ENCODE results near the gene C21orf91.

The C21orf91 gene

DNA sequence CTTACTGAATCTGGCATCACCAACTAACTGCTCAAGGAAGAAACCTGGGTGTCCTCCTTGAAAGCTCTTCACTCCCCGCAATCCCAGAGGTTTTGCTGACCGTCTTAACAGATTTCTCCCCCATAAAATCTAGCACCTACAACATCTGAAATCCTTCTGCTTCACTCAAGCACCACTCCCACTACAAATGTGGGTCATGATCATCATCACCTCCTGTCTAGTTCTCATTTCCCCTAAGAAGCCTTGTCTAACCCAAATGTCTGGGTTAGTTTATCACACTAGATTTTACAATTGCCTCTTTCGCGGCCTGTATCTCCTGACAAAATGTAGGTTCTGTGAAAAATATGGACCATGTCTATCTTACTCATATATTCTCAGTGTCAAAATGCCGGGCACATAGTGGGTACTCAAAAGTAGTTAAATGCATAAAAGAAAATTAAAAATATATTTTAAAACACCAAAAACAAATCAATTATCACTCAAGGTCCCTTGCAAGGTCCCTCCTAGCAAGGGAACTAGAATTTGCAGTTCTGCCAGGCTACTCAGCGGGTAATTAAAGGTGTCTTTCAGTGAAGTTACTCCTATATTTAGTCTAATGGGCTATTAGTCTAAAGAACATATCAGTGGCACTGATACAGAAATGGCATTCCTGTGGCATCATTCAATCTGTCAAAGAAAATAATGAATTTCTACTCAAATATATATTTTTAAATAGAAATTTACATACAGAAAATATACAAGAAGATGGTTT lies 19.6 kb downstream of the C21orf91 start:
- DNase-seq: no peak
- in situ Hi-C loops (cut with MboI; ENCODE audit: low pct_unique_long_range_greater_than_20kb, low sequenced_read_pairs): no loop called here

DNA sequence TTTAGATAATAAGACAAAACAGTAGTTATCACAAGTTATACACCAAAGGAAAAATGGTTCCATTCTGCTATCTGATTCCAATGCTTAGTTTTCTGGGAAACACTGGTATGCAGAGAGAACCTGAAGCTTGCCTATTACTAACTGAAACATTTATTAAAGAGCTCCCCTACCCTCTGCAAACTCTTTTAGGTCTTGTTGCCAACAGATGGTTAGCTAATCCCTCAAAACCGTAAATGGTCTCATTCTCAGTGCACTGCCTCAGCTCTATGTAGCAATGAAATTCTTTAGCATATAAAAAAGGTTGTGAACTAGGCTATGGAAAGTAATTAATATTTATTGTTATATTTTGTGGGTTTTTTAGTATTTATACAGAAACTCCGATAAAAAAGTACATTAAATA lies 20.4 kb downstream of the C21orf91 start:
- DNase-seq: no peak
- in situ Hi-C loops (cut with MboI; ENCODE audit: low pct_unique_long_range_greater_than_20kb, low sequenced_read_pairs): no loop called here

DNA sequence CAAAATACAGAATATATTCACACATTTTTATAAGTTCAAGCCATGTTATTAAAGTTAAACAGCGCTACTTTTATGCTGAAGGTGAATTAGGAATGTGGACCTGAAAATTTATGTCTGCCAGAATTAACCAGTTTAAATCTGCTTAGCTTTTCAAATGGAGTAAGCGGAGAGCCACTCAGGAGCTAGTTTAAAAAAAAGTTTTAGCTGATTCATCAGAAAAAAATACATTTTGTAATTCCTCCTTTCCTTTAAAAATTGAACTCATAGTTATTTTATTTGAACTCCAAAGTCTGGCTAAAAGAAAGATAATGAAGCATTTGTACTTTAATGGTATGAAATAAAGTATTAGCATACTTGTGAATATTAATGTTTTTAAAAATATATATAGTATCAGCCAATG lies 21.2 kb downstream of the C21orf91 start:
- in situ Hi-C loops (cut with MboI; ENCODE audit: low pct_unique_long_range_greater_than_20kb, low sequenced_read_pairs): no loop called here

DNA sequence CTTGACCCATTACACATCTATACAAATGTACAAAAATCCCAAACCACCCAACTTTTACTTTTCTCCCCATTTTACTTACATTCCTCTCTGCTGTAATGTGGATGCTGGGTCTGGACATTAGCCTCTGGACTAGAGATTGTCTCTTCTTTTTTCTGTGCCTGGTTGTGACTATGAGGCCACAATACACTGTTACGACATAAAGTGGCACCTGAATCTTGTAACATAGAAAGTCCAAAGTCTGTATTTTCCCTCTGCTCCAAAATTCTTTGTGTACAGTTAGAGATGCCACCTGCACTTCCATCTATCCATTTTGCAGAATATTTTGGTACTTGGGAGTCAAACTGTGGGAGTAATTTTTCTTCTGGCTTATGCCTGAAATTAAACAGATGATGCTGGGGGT lies 22.7 kb downstream of the C21orf91 start:
- in situ Hi-C loops (cut with MboI; ENCODE audit: low pct_unique_long_range_greater_than_20kb, low sequenced_read_pairs): no loop called here
- no peak for DNase-seq

More for the DNA sequence above, 21.2 kb downstream of the C21orf91 start:
- DNase-seq: no peak

DNA sequence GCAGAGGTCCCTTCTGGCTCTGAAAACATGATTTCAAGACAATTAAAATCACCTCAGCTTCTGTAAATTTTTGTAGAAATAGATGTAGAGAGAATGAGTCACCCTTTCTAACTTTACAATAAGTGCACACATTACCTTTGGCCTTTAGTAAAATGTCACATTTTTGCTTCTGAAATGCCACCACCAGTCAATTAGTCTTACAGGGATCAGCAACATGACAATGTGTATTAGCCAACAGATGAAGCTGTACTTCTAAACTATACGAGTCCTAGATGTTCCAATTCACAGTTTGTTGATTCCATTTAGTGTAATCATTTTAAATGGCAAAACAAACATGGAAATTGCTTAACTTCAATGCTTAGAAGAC lies 23.1 kb downstream of the C21orf91 start:
- no peak for DNase-seq
- in situ Hi-C loops (cut with MboI; ENCODE audit: low pct_unique_long_range_greater_than_20kb, low sequenced_read_pairs): no loop called here

DNA sequence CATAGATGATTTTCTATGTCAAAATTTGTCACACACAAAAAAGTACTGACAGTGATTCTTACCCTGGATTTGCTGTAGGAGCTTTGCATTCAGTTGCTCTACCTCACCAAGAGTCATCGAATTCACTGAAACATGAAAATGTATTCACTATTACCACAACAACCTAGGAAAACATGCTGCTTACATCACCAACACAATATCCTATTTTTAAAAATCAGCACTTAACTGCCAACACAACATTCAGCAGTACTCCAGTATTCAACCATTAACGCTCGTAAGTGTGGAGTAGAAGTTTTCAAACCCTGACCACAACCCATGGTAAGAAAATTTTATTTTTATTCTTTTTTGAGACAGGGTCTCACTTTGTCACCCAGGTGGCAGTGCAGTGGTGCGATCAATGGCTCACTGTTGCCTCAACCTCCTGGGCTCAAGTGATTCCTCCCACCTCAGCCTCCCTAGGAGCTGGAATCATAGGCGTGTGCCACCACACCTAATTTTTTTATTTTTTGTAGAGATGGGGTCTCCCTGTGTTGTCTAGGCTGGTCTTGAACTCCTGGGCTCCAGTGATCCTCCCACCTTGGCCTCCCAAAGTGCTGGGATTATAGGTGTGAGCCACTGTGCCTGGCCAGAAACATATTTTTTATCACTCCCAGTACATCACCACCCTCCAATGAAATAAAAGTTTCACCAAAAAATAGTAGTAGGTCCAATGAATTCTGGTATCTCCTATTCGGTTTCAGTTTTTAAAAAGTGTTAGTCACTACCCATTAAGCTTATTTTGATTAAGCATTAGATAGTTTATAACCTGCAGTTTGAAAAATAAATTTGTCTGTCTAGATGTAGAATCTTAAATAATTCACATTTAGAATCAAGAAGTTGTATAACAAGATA lies 23.8 kb downstream of the C21orf91 start:
- in situ Hi-C loops (cut with MboI; ENCODE audit: low pct_unique_long_range_greater_than_20kb, low sequenced_read_pairs): no loop called here
- DNase-seq: no peak

DNA sequence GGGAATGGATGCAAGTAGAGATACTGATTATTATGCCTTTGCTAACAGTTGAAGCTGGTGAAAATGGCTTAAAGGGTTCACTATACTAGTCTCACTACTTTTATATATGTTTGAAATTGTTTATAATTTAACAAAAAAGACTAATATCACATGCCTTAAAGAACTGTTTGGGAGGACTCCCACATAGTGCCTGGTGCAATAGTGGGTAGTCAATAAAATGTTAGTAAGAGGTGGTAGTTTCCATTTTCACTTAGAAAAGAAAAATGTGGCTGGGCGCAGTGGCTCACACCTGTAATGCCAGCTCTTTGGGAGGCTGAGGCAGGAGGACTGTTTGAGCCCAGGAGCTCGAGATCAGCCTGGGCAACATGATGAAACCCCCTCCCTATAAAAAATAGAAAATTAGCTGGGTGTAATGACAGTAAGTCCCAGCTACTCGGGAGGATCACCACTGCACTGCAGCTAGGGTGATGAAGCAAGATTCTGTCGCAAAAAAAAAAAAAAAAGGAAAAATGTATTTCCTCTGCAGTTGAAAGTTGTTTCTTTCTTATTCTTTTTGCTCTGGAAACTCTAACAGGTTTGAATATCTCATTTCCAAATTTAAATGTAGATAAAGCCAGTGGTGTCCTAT lies 24.5 kb downstream of the C21orf91 start:
- in situ Hi-C loops (cut with MboI; ENCODE audit: low pct_unique_long_range_greater_than_20kb, low sequenced_read_pairs): no loop called here

DNA sequence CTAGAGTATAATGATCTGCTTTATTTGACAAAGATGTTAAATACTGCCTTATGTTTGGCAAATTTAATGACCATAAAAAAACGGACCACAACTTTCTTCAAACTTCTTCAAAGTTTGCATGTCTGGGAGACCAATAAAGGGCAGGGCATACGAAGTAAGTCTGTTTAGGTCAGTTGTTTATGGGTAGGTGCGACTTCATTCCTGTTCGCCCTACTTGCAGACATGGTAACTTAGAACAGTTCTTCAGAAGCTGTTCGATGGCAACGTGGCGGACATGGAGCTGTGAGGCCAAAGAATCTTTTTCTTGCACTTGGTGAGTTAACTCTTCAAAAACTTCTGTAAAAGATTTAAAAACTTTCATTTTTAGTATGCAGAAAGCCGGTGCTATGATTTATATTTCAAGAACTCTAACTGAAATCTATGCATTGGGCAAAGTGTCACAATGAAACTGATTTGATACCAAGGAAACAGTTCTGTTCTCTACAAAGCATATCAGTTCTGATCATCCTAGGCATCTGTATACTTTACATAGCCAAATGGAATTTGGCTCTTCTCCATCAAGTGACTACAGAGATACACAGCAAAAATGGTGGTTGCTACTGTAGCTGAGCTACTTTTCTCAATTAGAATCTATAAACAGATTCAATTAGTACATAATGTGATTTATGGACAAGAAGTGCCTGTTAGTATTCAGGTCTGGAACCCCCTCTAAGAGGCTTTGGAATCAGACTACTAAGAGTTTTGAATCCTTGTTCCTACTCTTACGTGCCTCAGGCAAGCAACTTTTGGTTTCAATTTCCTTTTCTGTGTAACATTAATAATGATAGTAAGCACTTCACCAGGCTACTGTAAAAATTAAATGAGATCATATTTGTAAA lies 25.7 kb downstream of the C21orf91 start:
- DNase-seq: no peak
- in situ Hi-C loops (cut with MboI; ENCODE audit: low pct_unique_long_range_greater_than_20kb, low sequenced_read_pairs): no loop called here

More for the DNA sequence above, 24.5 kb downstream of the C21orf91 start:
- DNase-seq: no peak

DNA sequence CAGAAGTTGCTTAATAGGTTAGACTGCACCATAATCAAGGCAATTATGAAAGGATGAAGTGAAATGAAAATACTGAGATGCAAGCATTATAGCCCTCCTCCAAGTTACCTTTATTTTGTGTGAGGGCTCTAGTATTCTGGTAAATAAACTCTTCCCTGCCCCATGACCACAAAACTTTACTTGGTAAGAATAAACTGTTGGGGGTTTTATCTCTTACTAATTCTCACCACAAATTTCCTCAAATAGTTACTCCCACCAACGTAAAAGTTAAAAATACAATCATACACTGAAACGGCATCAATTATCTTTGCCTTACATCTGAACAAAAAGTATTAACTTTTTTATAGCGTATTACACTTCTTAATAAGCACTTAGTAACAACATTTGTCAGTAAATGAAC lies 29.5 kb downstream of the C21orf91 start:
- in situ Hi-C loops (cut with MboI; ENCODE audit: low pct_unique_long_range_greater_than_20kb, low sequenced_read_pairs): no loop called here
- no peak for DNase-seq

DNA sequence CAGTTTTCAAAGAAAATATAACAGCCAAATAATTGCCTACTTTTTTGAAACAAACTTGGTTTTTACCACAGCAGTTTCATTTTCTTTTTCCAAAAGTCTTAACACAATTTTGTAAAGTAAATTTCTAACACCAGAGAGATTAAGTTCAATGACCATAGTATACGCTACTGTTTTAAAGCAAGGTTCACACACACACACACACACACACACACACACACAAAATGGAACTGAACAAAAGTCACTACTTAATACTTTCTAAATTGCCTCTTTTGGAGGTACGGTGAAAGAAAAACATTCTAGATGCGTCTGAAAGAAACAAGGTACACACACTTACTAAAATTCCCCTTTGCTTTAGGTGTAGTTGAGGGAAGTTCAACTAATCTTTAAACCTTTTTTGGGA lies 30.1 kb downstream of the C21orf91 start:
- in situ Hi-C loops (cut with MboI; ENCODE audit: low pct_unique_long_range_greater_than_20kb, low sequenced_read_pairs): no loop called here
- DNase-seq: no peak

DNA sequence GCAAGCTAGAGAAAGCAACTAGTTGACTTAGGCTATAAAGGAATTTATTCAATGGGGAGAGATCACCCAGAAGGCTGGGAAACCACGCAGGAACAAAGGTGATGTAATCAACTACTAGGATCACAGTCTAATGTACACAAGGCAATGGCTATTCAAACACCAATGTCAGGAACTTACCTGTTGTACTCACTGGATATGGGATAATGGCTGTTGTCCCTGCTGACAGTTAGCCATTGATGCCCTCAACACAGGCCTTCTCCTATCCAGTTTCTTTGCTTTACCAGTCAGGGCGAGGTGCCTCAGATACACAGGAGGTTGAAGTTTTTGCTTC lies 32.3 kb downstream of the C21orf91 start:
- in situ Hi-C loops (cut with MboI; ENCODE audit: low pct_unique_long_range_greater_than_20kb, low sequenced_read_pairs): no loop called here
- DNase-seq: no peak

DNA sequence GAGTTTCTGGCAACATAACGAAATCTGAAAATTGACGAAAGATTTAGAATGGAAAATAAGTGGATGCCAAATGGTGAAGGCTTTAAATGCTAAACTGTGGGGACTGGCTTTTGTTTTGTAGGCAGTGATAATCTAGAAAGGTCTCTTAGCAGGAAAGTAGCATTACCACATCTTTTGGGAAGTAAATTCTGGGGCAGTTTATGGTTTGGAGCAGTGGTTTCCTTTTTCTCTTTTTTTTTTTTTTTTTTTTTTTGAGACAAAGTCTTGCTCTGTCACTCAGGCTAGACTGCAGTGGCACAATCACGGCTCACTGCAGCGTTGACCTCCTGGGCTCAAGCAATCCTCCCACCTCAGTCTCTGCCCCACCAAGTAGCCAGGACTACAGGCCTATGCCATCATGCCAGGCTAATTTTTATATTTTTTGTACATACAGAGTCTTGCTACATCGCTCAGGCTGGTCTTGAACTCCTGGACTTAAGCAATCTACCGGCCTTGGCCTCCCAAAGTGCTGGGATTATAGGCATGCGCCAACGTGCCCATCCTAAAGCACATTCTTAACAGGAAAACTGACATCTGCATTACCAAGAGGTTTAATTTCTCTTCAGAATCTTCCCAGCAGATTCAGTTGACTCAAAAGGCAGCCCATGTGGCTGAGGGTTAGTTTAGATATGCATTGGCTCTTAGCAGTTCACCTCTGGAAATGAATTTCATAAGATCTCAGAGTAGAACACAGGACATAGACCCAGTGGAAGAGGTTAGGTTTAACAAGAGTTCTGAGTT lies 32.9 kb downstream of the C21orf91 start:
- in situ Hi-C loops (cut with MboI; ENCODE audit: low pct_unique_long_range_greater_than_20kb, low sequenced_read_pairs): no loop called here
- peak; percentile 74 for DNase-seq

DNA sequence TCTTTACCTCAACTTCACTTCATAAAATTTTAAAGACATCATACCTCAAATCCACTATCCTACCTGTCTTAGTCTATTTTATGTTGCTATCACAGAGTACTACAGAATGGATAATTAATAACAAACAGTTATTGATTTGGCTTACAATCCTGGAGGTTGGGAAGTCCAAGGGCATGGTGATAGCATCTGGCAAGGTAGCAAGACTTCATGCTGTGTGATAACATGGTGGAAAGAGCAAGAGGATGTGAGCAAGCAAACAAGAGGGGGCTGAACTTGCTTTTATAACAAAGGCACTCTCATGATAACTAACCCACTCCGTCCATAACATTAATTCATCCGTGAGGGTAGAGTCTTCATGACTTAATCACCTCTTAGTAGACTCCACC lies 33.8 kb downstream of the C21orf91 start:
- no peak for DNase-seq
- in situ Hi-C loops (cut with MboI; ENCODE audit: low pct_unique_long_range_greater_than_20kb, low sequenced_read_pairs): no loop called here

DNA sequence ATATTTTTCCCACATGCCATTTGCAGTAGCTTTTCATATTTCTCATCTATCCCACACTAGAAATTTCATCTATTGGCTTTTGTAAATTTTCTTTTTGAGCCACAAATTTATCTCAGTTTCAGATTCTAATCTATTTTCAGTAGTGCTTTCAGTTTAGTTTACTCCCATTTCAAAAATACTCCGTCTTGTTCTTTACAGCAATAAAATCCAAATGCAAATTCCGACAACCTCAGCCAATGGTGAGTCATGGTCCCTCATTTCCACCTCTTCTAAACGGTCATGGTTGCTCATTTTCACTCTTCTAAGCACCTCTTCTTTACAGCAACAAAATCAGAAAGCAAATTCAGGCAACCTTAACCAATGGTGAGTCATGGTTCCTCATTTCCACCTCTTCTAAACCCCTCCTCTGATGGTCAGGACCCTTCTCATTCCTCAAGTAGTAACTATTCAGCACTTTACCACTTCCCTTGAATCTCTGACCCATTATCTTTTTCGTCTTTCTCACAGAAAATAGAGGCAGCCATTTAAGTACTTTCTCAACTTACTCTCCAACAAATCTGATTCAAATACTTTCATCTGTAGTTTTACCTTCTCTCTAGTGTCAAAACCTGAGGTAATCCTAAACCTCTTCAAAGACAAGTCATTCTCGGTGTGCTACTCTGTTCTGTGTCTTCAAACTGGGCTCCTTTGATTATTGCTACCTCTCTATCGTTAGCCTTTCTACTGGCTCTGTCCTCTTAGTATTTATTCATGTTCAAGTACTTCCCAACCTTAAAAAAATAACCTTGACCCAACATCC lies 34.4 kb downstream of the C21orf91 start:
- DNase-seq: peak; percentile 61
- in situ Hi-C loops (cut with MboI; ENCODE audit: low pct_unique_long_range_greater_than_20kb, low sequenced_read_pairs): no loop called here

DNA sequence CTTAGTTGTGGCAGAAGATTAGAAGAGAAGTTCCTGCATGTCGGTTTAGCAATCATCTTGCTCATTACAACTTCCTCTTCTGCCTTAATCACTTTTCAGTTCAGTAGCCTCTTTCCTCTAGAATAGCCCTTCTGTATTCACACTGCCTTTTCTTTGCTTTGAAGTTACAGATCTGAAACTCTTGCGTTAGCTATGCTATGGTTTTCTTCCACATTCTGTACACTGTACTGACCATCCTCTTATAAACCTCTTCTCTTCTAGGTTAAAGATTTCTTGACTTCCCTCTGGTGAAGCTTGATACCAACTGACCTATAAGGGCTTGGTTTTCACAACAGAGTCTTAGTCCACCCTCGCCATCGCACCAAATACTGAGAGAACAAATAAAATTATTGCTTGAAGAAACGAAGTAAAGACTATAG lies 35.0 kb downstream of the C21orf91 start:
- in situ Hi-C loops (cut with MboI; ENCODE audit: low pct_unique_long_range_greater_than_20kb, low sequenced_read_pairs): no loop called here
- DNase-seq: peak; percentile 82

DNA sequence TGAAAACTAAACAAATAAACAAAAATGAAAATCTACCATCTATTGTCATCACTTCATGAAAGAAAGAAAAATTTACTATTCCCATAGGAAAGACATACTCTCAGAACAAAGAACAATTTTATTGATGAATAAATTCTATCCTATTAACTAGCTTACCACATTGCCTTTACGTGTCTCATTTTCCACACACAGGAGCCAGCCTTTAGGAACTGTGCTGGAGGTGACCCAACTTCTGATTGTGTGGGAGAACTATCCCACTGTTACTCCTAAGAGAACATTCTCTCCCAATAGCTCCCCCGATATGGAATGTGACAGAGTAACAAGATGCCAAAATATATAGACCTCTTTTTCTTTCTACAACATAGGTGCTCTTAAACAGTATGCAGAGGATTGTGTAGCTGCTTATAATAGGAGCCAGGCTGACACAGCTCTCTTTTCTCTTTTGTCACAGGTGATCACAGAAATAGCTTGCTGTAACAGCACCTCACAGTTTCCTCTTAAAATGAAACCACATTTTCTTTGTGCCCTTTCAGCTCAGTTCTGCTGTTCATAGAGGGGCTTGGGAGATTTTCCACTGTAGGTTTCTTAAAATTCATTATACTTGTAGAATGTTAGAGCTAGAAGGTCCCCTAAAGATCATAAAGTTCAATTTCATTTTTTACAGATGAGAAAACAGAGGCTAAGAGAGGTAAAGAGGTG lies 35.5 kb downstream of the C21orf91 start:
- in situ Hi-C loops (cut with MboI; ENCODE audit: low pct_unique_long_range_greater_than_20kb, low sequenced_read_pairs): no loop called here

DNA sequence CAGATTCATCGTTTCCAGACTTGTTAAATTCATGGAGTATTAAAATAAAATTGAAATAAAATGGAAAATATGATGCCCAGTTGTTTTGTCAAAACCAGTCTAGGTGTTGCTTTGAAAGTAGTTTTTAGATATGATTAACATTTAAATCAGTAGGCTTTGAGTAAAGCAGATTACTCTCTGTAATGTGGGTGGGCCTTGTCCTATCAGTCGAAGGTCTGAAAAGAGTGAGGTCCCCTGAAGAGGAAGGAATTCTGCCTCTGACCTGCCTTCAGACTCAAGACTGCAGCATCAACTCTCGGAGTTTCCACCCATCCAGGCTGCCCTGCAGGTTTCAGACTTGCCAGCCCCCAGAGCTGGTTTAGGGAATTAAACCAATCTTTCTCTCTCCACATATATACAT lies 36.2 kb downstream of the C21orf91 start:
- in situ Hi-C loops (cut with MboI; ENCODE audit: low pct_unique_long_range_greater_than_20kb, low sequenced_read_pairs): no loop called here
- DNase-seq: no peak

More for the DNA sequence above, 35.5 kb downstream of the C21orf91 start:
- no peak for DNase-seq

All from KBM-7 (cell line).